Fibroblast of skin of left quadriceps (primary cell): ENCODE measurements around the gene SLC24A3.
A peak's percentile ranks its signal among the peaks of the same experiment; 100 is the strongest.

ENCODE experiments used
- DNase-seq, 2 experiments: peaks; one replicate each; pipeline ENCODE4 v3.0.0-alpha.2; 2013; ENCODE audit warnings: low read depth in 2 of 2

Gene SLC24A3

DNA sequence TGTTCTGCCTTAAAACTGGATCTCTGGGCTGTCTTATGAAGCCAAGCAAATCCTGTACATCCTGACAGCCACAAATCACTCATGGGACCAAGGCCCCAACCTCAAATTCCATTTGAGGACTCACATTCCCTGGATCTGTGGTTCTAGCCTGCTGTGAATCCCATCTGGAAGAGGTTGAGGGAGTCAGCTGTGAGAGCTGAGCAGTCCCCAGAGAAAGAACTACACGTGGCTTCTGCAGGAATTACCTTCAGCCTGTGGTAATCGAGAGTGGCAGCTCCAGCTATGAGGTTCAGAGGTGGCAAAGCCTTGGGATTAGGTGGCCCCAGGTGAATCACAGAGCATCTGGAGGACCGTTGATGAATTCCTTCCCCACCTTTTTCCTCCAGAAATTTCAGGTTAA is 245.2 kb downstream of the SLC24A3 start:
- DNase-seq: peak; percentile 38 to 44

DNA sequence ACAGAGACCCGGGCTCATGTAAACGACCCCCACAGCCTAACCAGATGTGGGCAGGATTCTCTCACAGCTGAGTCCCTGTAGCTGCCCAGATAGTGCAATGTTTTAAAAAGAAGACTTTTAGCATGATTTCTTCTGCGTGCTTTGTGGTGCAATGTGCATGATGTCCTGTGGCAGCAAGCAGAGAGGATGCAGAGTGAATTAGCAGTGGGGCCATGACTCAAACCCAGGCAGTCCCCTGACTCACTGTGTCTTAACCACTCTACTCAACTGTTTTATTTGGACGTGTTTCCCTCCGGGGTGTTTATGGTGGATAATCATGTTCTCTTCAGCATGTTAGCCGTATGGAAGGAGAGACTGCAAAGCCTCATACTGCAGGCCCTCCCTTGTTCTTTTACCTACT is 247.9 kb downstream of the SLC24A3 start:
- DNase-seq: peak; percentile 21 to 25

DNA sequence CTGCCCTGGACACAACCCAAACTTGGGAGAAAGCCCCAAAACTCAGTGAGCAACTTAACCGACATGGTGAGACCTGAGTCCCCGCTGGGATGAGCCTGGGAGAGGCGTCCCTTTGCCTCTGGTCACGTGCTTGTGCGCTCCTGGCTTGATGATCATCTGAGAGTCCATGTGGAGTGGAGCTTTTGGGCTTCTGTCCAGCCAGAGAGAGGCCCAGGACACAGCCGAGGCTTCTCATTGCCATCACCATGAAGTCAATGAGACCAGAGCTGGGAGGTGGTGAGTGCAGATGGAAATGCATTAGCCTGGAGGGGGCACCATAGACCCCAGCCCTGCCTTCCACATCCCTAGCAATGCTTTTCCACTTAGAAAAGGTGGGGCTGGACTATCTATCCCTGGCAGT is 250.0 kb downstream of the SLC24A3 start:
- DNase-seq: no peak

DNA sequence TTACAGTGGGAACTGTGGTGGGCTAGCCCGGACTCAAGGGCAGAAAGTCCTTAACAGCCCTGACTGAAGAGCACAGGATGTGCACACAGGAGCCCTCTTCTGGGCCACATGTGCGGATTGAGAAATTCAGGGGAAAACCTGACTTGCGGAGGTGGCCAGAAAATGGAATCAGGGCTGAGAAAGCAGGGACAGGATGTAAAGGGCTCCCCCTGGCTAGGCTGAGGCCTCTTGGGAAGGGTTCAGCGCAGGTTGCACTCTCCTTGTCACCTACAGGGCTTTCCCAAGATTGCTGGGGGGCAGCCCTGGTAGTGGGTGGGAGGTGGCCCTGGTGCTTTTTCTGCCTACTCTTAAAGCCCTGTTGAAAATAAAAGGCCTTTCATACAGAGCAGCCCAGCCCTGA is 251.2 kb downstream of the SLC24A3 start:
- DNase-seq: no peak

DNA sequence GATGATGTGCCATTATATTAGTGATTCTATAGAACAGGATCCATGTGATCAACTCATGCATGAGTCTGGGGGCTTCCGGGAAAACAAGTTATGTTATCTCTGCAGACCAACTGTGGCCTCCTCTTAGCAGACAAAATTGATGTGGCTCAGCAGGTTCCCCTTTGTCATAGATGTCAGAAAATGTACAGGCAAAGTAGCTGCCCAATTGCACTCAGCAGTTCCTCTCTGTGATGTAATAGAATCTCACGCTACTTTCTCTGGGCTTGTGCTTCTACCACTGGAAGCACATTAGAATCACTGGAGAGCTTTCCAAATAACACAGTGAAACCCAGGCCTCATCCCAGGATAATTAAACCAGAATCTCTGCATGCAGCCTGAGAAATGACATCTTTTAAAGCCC is 253.1 kb downstream of the SLC24A3 start:
- no peak for DNase-seq

DNA sequence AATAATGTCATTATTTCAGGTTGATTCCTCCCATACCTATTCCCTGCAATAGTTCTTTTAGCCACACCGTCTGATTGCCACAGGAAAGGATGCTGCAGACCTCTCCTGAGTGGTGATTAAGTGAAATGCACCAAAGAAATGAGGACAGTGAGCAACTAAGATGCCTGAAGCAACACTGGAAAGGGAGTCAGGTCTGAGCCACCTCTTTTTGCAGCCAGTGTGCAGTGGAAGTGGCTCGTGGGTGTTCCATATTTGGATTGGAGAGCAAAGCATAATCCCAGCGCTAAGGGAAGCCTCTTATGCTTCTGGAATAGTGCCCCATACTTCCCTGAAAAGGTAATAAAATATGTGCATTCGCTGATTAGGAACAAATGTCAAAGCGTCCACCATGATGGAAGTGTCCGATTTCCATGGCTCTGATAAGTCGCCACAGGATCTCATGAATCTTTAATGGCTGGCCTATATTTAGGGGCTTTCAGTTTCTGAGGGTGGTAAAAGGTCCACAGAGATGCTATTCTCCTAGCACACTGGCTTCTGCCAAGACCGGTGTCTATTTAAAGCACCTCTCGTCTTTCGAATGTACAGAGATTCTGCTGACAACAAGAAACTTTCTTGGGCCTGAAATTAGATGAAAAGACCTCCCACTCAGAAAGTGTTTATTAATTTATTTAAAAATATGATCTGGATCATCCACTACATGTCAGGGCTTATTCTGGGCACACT is 253.9 kb downstream of the SLC24A3 start:
- no peak for DNase-seq

DNA sequence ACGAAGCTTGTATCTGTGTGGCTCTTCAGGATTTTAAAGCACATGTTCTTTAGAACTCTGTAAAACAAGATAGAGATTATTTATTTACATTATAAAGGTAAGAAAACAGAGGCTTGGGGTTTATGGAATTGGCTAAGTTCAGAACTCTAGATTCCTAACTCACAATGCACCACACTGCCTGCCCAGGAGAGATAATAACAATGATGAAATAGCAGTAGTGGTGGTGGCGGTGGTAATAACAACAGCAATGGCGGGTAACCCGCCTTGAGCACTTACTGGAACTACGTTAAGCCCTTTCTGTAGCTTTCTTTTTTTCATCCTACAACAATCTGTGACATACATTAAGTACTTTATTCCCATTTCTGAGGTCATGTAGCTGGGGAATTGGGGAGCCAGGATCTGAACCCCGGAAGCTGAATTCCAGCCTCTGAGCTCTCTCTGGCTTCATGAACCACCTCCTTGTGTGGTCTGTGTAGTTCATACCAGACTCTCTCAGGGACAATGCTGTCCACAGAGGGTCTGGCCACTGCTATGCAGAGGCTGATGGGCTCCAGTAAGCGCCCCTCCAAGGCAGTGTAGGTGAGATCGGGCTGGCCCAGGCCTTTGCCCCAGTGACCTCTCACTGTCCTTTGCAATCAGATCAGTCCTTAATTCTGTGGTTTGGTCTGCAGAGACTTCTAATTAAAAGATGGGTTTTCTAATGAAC is 260.9 kb downstream of the SLC24A3 start:
- DNase-seq: no peak

DNA sequence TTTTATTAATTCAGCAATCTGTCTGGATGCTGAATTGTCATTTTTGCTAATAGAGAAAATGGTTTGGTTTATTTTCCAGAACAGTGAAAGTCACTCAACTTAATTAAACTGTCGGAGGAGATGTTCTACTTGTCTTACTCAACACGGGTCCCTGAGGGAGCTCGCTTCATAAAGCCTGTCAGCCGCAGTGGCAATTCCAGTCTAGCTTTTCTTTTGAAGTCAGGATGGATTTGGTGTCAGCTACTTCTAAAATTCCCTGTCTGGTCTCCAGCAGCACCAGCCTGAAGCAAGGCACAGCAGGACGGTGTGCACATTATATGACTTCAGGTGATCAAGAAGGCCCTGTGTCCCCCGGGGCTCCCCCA is 261.5 kb downstream of the SLC24A3 start:
- DNase-seq: no peak

DNA sequence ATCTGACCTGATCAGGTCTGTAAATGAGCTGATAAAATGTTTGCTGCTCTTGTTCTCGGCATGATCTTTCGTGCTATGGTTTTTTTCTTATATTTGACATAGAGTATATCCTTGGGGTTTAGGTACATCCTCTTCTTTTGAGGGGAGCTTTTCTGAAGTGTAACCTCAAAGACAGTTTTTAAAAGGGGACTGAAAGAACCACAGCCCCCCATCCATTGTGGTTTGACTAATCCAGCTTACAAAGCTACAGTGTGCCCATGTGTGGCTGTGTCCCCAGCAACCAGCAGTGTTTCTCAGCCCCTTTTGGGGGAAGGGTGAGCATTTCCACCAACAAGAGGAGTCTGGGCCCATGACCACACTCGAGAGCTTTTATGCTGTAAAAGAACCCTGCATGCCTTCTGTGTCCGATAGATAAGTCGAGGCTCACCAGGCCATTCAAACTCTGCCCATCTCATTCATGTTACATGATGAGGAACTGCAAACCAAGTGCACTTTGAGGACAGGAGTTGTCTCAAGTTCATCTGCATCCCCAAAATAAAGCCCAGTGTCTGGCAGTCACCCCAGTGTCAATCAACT is 266.0 kb downstream of the SLC24A3 start:
- no peak for DNase-seq

DNA sequence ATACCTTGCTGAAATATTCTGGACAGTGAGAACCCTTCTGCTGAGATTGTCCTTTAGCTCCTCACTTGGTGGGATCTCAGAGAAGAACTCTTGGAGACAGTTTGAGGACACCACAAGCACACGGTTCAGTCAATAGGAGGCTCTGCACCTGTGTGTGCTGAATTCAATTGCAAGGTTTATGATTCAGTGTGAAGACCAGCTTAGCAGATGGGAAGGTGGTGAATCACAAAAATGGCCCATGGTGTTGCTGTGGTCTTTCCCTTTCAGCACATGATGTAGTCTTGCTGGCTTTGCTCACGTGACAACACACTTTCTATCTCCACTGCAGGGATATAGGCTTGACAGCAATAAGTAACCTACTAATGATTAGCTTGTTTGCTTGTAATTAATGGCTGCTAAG is 270.3 kb downstream of the SLC24A3 start:
- no peak for DNase-seq

DNA sequence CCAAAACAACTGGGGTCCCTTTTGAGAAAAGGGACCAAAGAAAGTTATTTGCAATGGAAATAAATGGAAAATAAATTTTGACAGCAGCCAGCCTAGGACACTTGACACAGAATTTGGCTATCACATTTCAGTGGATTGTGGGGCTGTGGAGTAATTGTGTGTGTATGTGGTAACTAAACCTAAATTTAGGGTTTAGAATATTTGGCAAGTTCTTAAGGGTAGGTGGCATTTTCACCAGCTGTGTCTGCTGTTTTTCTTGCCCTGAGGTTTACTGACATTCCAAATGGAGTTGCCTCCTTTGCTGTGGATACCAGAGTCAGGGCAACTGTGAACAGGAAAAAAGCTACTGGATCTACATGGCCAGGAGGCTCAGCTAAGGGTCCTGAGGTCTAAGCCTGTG is 270.9 kb downstream of the SLC24A3 start:
- no peak for DNase-seq

DNA sequence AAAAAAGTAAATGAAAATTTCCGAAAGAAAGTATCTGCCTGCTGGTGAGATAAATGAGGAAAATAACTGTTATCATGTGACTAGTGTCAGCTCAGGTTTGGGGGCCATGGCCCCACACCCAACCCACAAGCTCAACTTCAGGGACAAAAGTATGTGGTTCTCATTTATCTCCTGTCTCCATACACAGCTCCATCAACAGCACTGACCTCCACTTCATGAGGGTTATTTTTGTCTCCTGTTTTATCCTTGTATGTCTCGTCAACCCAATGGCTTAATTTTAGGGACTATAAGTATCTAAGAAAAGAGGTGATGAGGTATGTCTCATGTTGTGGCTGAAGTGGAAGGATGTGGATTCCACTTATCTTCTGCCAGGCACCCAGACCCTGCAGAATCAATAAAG is 274.0 kb downstream of the SLC24A3 start:
- no peak for DNase-seq

DNA sequence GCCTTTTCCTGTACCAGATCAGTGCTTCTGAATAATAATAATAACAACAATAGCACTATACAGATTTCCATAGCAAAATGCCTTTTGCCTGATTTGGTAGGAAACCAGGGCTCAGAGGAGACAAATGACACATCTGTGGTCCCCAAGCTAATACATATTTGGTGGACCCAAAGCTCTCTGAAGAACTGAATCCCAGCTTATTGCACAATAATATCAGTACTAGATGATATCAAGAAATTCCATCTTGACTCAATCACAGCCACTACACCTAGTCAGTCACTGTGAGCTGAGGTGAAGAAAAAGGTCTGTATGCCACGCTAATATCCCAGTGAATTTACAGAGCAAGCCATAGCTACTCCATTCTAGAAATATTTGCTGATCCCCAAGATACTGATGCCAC is 275.0 kb downstream of the SLC24A3 start:
- DNase-seq: no peak

DNA sequence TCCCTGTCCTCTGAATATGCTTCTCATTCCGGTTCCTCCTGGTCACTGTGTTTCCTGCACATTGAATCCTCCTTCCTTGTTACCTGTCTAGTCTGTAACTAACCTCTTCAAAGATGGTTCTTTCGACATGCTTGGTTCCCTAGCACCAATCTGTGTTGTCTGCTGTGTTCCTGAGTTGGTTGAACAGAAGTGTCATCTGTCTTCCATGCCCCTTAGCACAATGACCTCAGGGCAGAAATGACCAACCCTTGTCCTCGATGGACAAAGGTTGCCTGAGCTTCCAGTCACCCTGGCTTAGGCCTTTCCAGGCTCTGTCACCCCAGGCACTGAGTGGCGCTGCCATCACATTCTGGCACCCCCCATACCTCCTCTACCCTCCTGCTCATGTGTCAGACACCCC is 278.8 kb downstream of the SLC24A3 start:
- DNase-seq: no peak

DNA sequence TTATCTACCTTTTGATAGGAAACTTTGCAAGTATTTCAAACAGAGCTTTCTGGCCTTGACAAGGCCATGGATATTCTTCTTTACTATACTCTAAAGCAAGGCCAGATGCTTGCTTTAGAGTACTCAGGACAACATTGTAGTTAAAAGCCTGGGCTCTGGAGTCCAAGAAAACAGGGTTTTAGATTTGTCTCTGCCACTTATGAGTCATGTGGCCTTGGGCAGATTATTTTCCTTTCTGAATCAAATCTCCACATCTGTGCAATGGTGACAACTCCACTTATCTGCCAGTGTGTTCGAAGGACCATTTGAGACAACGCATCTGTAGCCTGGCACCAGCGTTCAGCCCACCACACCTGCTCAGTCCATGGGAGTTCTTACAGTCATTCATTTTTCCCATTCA is 279.7 kb downstream of the SLC24A3 start:
- no peak for DNase-seq

DNA sequence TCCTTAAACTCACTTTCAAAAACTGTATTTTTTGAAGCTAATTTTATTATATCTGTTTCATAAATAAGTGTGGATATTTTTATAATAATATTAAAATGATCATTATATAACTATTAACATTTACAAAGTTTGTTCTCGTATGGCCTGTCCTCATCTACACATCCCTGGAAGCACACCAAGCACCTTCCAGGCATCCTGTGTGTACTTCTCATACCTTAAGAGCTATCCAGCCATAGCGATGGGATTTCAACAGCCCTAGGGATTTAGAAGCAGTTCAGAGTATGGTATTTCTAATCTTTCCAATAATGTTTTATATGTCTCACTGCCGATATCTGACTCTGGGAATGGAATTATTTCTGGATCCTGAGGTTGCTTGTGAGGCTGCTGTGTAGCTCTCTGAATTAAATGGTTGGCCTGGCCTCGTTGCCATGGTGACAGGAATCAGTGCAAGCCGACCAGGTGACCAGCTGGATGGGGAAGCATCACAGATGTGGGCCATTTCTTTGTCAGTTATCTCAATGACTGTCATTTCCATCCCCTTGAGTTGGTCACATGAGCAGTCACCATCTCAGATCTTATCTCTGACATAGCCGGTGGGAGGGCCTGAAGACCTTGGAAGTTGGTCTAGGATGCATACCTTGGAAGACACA is 280.4 kb downstream of the SLC24A3 start:
- no peak for DNase-seq

DNA sequence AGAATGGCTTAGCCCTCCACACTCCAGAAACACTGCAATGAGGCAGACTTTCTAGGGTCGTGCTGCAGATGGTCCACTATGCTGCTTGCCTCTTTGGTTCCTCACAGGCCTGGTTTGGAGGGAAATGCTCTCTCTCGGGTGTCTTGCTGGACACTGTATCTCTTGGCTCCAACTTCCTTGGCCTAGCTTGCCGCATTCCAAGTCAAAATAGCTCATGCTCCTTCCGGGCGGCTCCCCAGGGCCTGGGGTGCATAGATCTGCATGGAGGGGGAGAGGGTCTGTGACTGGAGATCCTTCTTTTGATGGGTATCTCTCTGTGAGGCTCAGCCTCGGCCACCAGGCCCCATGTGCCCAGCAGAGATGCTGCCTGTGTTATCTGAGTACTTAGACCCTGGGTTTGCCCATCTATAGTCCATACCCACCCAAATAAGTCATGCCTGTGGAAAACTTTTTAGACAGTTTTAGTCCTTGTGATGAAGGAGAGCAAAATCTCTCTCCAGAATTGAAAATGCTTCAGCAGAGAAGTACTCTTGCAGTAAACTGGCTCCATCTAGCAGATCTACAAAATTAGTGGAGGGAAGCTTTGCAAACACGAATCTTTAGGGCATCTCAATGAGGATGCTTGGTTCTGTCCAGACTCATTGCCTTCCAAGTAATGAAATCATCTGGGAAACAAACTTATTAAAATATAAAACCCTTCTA is 281.5 kb downstream of the SLC24A3 start:
- no peak for DNase-seq

DNA sequence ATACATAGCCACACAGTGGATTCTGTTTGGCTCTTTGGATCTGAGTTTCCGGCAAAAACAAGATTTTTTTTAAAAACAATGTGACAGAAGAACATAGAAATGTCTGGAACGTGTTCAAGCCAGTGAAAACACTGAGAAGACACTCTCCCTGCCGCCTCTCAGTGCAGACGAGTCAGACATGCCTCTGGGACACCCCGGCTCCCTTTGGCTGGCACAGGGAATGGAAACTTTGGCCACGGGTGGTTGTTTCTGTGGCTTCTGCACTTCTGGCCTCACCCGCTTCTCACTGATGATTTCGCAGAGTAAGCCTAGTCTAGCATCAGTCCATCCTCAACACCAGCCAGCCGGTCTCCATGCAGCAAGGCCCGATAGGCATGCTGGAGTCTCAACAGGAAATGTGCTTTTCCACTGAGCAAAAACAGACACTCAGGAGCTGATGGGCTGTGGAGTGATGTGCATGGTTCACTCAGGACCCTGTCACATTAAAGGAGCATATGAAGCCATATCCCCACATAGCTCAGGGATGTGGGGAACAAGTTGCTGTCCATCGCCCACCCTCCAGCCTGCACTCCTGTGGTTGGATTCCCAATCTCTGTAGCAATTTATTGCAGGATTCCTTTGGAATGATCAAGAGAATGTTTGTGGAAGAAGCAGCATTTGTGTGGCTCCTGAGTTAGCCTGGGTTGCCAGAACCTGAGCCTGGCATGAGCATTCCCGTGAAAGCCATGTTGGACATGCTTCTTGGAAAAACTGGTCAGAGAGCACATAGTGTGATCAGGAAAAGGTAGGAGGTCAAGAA is 283.7 kb downstream of the SLC24A3 start:
- peak; percentile 8 to 17 for DNase-seq

DNA sequence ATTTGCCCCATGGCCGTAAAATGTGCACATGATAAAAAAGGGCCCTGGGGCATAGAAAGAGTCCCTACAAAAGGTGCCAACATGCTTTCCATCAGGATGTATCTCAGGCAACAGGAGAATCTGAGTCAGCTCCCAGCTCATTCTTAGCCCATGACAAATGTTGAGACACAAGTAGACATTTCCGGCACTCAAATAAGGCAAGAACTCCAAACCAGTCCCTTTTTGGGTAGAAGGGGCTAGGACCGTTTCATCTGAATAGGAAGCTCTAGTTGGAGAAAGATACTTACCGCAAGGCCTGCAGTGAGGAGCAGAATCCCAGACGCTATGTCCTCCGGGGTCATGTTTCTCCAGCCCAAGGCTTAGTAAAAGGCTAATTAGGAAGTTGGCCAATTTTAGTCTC is 284.6 kb downstream of the SLC24A3 start:
- peak; percentile 28 to 39 for DNase-seq

DNA sequence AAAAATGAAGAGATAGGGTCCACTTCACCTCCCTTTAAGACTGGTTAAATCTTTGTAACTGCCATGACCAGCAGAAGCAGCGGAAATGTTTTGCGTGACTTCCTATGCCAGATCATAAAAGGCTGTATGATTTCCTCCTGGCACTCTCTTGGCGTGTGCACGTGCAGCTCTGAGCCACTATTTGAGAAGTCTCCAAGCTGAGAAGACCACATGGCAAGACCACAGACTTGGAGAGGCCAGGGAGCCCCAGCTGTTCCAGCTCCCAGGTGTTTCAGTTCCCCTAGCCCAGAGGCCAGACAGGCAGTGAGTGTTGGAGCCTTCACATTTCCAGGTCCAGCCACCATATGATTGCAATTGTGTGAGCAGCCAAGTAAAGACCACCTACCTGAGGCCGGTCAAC is 286.3 kb downstream of the SLC24A3 start:
- no peak for DNase-seq

DNA sequence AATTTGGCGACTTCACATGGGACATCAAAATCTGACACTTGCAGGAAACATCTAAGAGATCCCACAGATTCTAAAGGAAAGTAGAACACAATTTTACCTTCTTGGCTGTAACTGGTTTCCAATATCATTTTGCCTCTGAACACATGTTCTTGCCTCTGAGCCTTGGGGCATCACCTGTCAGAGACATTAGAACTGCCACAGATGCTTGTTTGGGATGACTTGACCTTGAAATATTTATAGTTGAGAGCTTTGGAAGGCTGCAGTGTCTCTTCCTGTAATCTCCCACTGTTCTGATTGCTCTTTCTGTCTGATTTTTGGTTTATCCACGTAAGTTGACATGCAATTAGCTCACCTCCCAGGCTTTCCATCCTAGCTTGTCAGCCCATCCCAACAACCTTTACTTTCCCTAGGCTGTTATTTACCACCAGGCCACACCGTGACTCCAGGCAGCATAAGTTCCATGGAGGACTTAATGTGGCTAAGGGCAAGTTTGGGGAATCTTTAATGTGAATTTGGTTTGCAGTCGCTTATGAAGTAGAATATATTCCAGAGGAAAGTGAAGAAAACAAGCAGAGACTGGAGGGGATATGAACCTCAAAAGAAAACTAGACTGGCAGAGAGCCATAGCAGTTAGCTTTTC is 289.2 kb downstream of the SLC24A3 start:
- no peak for DNase-seq
